Measurements from ENCODE around the gene COL19A1.
"Not testable (repeated sequence)": the region's sequence is repeated elsewhere in the genome, so short reads cannot be mapped to it uniquely, and the experiment has no call there.

COL19A1 gene

DNA sequence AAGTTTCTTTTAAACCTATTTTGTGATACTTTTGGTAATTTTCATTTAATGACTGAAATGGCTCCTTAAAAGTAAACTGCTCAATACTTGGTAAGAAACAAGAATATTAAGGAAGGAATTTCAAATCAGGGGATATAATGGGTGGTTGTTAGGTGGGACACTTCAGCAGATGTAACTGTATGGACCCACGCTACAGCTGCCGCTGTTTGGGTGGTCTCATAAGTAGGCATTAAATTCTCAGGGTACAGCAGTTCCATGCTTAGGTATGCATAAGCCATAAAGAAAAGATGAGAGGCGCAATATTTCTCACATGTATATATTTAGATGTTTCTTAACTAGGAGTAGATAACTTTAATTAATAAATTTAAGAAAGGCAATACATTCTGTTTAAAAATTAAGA is 35.0 kb downstream of the COL19A1 start:
- no peak for DNase-seq

DNA sequence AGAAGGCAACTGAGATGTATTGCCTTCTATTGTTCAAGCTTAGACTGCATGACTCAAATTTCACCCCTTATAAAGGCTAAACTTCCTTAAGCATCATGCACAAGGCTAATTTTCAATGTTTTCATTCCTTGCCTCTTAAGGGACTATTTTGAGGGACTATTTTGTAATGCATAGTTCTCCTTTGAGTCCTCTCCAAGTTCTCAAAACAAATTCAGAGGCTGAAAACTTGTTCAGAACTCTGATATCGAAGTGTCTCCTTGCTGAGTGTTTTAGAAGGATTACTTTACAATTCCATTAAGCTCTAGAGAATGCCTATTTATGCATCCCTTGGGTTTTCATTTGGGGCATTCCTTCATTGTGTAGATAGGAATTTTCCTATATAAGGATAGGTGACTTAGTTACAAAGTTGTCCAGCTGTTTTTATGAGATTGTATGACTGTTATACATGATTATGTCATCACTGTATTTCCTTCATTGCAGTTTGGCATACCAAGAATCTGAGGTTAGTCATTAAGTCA is 41.7 kb downstream of the COL19A1 start:
- no peak for DNase-seq

DNA sequence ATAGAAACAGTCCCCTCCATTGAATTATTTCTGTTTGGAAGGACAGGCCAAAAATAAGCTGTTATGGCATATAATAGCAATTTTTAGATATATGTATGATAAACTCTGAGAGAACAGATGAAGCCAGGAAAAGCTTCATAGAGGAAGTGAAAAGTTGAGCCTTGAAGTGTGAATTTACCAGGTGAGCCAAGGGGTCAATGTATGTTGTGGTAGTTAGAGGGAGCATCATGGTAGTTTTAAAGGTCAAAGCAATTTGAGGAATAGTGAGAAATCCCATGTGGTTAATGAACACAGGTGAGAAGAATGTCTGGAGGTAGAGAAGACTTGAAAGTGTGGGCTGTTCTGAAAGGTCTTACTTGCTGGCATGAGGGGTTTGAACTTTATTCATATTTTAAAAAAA is 47.0 kb downstream of the COL19A1 start:
- no peak for DNase-seq

DNA sequence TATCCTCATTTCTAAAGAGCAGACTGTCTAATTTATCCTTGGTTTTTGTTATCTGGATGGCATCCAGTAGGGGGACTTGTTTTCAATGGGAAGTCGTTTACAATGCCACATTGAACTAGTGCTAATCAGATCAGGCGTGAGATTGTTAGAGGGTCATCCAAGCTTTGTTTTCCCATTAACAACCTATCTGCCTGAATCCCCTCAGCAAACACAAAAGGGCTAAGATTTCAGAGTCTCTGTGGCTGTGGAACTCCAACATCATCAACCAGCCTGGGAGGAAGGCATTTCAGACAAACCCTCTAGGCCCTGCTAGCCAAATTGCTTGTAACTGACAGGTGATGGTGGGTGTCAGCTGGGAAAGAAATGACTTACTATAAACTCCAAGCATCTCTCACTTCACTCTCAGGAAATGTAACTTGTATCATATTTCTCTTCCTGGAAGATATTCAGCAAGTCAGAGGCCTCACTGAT is 47.7 kb downstream of the COL19A1 start:
- no peak for DNase-seq

DNA sequence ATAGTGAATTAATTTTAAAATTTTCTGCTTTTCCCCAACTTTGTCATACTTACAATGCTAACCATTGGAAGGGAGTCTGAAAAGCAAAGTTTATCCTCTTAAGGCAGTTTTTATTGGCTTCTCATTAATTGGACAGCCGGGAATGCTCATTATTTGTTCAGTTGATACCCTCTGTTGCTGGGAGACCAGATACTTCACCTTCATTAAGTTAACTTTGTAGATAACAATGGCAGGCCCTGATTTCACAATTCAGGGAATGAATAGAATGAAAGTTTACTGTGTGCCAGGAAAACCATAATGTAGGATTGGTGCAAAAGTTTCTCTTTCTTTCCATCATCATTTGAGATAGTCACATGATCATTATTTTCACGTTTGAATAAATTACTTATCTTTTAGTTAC is 49.0 kb downstream of the COL19A1 start:
- no peak for DNase-seq

DNA sequence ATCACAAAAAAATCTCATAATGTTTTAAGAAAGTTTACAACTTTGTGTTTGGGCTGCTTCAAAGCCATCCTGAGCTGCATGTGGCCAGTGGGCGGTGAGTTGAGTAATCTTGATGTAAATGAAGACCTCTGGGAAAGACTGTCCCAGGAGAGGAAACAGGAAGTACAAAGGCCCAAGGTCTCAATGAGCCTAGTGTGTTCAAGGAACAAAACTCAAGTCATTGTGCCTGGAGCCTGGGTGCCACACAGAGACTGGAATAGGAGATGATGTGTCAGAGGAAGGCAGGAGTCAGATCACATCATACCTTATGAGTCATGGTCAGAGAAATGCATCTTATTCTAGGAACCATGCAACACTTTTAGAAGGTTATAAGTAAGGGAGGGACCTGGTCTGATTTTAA is 51.5 kb downstream of the COL19A1 start:
- no peak for DNase-seq

DNA sequence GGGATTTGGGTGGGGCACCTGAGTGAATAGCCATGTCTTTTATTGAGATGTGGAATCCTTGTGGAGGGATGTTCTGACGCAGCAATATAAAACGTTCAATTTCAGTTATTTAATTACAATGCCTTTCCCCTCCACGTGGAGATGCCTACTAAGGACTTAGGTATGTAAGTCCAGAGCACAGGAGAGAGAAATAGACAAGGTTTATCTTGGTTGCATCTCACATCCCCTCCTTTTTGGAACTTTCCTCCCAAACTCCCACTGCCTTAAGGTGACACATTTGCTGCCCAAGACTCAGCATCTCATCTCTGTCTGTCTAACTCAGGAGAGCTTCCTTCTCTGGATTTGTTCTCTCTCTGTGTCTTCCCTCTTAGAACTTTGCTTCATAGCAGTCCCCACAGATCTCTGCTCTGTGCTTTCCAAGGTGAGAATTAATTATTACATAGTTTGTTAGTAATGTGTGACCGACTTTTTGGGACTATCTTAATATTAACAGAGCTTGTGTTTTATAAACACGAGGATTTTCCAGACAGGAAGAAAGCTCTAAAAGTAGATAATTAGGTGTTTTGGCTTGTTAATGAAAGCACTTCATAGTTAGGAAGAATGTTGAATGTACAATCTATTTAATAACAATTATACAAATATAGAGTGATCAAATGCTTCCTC is 52.6 kb downstream of the COL19A1 start:
- no peak for DNase-seq

DNA sequence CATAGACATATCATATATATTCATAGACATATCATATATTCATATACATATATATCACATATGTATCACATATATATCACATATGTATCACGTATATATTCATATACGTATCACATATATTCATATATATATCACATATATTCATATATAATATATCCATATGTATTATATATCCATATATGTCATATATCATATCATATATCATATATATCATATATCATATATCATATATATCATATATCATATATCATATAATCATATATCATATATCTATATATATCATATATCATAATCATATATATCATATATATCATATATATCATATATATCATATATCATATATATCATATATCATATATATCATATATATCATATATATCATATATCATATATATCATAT is 54.7 kb downstream of the COL19A1 start:
- DNase-seq, result not testable (repeated sequence)

DNA sequence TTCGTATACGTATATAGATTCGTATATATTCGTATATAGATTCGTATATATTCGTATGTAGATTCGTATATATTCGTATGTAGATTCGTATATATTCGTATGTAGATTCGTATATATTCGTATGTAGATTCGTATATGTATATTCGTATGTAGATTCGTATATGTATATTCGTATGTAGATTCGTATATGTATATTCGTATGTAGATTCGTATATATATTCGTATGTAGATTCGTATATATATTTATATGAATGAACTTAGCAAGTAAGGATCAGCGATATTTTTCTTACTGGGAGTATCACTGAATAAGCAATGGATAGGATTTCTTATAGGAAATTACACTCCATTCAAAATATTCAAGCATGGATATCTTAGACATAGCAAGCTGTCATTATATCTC is 55.3 kb downstream of the COL19A1 start:
- not testable (repeated sequence) for DNase-seq

DNA sequence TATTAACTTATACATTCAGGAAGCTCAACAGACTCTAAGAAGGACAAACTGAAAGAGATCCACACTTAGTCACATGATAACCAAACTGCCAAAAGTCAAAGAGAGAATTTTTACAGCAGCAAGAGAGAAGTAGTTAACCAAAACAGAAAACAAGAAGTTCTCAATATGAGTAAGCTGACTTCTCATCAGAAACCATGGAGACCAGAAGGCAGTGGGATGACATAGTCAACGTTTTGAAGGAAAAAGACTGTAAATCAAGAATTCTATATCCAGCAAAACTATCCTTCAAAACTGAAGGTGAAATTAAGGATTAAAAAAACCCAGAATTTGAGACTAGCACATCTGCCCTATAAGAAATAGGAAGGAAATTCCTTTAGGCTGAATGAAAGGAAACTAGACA is 60.4 kb downstream of the COL19A1 start:
- no peak for DNase-seq

DNA sequence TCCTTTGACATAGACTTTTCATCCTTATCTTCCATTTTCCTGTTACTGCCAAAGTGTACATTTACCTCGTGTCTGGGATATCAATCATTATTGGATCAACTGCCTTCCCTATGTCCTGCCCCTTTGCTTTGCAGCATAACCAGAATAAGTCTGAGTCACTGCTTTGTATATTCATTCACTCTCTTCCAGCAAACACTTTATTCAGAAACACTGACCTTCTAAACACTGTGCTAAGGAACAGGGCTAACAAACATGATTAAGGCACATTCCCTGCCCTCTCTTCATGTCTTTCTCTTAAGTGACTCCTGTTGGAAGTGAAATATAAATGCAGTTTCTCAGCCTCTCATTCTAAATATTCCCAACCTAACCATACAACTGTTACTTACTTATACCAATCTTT is 66.9 kb downstream of the COL19A1 start:
- no peak for DNase-seq

DNA sequence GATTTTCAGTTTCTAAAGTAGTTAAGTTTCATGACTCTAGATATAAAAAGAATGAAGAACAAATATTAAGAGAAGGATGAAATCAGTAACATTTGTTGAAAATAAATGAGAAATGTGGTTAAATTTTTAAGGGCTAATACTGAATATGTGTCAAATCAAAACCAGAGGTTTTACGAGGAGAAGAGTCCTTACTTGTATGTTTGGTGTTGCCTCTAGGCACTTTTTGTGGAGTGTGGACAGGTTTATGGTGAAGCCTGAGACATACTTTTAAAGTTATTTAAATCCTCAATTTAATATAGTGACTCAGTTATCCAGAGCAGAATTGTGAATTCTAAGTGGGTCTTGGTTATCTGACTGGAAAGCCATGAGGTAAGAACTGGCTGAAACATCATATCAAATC is 68.7 kb downstream of the COL19A1 start:
- DNase-seq, result no peak

DNA sequence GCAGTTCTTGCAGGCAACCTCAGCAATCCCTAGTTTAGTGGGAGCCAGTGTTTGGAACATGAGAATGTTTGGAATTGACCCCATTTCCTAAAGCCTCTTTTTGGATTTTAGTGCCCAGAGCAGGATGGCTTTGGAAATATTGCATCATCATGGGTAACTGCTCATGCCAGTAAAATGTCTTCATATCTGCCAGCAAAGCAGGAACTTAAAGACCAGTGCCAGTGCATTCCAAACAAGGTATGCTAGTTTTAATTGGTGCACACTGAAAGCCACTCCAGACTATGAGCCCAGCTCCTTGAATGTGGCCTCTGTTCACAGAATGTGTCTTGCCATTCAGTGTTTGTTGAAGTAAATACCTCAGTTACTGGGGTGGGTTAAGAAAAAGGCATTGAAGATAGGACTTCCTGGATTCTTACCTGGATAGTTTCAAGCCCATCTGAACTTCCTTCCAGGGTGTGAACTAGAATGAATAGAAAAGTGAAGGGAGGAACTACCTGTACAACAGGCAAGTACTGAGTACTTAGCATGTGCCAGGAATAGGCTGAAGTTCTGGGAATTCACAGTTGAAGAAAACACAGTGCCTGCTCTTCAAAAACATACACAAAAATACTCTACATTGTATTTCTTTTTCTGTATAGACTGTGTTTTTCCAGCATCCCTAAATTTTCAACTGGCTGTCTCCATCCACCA is 70.5 kb downstream of the COL19A1 start:
- no peak for DNase-seq

DNA sequence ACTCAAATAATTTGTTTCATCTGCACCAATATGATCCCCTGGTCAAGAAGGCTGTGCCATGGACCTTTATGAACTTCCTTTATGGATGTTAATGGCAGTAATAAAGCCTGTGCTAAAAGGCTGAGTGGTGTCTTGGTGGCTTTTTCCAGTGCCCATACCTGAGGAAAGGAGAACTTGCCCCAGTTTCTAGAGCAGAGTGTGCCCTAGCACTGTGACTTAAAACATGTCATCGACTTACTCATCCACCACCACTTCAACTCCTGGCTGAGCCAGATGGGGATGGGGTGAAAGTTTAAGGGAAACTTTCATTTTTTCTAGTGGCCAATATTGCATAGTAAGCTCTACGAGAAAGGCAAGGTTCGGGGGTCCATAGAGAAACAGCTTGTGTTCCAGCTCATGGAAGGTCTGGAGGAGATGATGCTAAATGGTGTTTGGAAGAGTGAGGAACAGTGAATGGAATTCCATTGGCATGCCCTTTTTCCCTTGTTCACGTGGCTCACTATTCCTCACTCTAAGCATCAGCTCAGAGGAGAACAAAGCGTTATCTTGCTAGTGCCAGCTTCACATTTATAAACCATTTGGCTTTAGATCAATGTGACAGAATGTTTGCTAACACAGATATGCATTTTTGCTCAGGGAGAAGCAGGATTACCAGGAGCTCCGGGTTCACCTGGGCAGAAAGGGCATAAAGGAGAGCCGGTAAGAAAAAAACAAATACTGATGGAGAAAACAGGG is 71.2 kb downstream of the COL19A1 start:
- no peak for DNase-seq

DNA sequence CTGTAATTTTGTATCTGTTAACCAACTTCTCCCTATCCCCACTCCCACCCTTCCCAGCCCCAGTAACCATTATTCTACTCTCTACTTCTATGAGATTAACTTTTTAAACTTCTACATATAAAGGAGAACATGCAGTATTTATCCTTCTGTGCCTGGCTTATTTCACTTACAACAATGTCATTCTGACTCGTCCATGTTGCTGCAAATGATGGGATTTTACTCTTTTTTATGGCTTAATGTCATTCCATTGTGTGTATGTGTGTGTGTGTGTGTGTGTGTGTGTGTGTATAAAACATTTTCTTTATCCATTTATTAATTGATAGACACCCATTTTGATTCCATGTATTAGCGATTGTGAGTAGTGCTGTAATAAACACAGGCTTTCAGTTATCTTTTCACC is 76.1 kb downstream of the COL19A1 start:
- DNase-seq, result no peak

DNA sequence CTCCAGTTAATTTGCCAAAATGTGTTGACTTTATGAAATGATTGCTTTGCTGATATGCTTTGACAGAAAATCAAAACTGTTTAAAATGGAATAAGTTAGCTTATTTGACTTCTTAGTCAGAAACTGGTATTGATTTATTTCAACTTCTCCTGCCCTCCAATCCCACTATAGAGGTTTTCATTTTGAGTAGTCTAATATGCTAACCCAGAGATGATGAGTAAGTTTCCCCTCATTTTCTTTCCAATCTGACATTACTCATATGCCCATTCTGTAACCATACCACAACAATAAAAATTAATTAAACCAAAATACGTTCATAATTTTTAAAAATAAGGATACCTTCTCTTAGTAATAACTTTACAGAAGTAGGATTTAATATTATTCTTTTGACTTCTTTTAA is 78.8 kb downstream of the COL19A1 start:
- DNase-seq, result no peak

DNA sequence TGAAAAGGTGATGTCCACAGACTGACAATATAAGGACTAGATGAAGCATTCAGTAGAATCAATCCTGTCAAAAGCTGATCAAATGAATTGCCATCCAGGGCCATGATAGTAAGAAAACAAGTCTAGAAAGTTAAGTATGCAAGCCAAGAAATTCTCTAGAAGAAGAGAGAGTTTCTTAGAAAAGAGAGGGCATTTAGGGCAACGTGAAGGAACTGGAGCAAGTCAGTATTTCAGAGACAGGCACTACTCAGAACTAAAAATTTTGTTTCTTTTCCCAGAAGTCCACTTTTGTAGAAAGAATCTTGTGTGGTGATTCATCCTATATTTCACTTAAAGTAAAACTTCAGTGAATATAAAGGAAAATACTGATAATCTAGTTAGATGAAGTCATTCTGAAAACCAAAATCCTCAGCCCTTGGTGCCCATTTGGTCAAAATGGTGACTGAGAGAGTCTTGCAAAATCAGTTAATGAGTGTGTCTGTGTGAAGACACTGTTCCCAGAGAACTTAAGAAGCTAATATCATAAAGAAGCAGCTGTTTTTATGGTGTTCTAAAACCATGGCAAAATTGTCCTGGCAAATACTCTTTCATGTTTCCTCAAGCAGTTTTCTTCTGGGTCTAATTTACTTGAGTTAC is 82.2 kb downstream of the COL19A1 start:
- DNase-seq, result no peak

DNA sequence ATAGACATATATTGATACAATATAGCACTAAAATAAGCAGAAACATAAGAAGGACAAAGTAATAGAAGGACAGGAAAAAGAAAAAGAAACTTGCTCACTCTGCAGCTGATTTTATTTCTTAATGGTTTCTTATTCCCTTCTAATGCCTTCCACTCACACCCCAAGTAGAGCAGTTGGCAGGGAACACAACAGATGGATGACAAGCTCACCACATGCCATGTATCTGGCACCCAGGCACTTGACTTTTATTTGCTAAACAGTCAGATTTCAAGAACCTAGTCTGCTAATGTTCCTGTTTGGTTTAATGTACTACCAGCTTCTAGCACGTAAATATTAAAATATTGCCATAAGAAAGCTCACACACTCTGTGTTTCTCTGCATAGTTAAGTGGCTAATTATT is 87.1 kb downstream of the COL19A1 start:
- DNase-seq, result no peak

DNA sequence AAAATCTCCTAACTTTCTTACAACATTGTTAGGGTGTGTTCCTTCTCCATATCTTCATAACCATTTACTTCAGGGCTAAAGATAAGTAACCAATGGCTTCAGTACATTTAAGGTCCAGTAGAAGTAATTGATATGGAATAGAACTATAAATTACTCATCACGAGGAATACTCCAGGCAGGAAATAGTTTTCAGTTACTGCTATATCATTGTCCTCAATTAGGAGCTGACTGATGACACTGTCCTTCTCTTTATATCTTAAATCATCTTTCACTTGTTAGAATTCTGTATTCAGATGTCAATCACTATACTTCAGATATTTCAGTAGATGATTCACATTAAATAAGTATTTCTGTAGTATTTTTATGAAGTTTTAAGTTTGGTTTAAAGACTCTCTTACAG is 88.4 kb downstream of the COL19A1 start:
- no peak for DNase-seq

DNA sequence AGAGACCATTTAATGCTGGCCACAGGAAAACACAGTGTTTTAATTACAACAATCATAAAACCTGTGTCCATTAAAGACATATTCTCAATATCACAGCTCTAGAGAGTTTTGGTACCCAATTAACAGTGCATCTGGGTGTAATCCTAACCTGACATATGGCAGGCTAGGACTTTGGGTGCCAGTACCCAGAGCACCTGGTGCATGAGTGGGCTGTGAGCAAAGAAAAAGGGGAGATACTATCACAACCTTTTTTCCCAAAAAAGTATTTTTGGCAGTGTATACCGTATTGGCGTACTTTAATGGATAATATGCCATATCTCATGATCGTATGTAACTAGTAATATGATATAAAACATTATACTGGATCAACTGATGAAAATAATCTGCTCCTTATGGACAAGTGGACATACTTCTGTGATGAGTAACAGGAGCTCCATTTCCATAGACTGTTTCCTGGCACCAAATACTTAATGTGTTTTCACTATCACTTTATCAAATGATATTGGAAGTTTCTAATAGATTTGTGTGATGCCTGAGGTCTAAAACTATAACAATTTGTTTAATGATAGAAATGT is 91.7 kb downstream of the COL19A1 start:
- no peak for DNase-seq

DNA sequence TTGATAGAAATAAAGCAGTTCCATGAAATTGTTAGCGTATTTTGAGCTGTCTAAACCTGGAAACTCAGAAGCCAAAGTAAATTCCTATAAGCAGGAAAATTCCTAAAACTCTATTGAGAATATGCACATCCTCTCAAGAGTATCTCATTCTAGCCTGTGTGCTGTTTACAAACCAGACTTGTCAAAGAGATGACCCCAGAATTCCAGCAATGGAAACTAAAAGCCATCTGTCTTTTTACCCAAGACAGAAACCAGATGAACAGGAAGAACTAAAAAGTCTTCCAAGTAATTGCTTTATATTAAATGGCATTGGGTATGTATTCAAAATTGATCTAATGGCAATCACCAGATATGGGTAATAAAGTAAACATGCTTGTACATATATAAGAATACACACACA is 92.6 kb downstream of the COL19A1 start:
- DNase-seq, result no peak

DNA sequence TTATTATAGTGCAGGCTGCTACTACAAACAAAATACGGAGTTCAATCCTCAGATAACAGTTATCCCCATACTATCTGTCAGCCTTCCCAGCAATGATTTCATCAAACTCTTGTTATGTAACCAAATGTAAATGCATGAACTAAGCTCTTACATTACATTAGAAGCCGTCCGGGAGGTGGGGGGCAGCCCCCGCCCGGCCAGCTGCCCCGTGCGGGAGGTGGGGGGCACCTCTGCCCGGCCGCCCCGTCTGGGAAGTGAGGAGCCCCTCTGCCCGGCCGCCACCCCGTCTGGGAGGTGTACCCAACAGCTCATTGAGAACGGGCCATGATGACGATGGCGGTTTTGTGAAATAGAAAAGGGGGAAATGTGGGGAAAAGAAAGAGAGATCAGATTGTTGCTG is 99.6 kb downstream of the COL19A1 start:
- DNase-seq, result not testable (repeated sequence)

DNA sequence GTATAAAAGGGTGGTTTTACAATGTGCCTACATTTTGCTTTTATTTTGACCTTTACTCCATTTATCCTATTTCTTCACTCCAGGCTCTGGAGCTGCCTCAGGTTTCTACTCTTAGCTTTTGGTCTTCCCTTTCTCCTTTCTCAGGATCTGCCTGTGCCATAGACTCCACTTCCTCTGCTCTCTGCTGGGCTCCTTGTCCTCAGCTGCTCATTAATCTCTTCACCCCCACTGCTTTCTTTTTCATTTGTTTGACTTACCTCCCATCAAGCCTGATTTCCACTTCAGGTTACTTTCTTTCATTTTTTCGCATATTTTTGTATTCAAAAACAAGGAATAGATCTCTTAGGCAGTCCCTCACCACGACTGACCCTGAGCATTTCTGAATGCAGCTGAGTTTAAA is 106.8 kb downstream of the COL19A1 start:
- DNase-seq, result no peak
